Measurements from ENCODE around the gene SLA2. TPM values are rescaled to one million over a fixed set of nuclear protein-coding genes. Genes with fewer than 3 reads are reported as not detected.

Gene SLA2
- polyA plus RNA-seq, 2 of the 4 experiments (the other 2 are of a cell fraction) = 0.06 TPM; not detected in 1

DNA sequence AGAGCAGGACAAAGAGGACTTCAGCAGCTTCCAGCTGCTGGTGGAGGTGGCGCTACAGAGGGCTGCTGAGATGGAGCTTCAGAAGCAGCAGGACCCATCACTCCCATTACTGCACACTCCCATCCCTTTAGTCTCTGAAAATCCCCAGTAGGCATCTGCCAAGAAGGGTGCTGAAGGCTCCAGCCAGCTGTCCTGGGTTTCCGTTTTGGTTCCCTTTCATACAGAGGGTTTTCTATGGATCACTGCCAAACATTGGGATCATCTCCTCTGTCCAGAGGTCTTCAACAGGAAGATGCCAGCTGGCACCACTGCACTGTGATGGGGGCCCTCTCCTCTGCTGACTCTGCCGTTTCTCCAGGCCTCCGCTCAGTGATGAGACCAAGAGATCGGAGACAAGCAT, 54.7 kb downstream of the SLA2 start:
- ATAC-seq = no peak
- ChIA-PET POLR2A (no interaction called here), CTCF (interaction anchor here (0.6 to 9.0 kb wide), 3 partner anchors 14 to 172 kb away, joined by 3 to 54 read pairs (median 7); partner anchors contain the start of gene RAB5IF)
- FAIRE-seq = no peak
- H3K4me3 ChIP-seq = no peak overlapping the region
- WGBS (ENCODE audit: missing lambda C conversion rate) = 98% methylated on average over 5 of the region's 5 CpGs
- no peak overlapping the region for H3K27ac ChIP-seq
- H3K4me1 ChIP-seq = no peaks in the 10 kb centered on the region
- DNase-seq (ENCODE audit: low read depth in 1 of 2, low spot score in 1 of 2) = no peak
- no peak overlapping the region for H3K4me2 ChIP-seq
- no peaks in the 10 kb centered on the region for H3K9me3 ChIP-seq
- TF ChIP-seq CHD2 (IDR thresholded peaks at IDR 0.05; ENCODE audit: low read length, partially characterized antibody) (no peak), REST (IDR thresholded peaks at IDR 0.05) (no peak), JUNB (IDR thresholded peaks at IDR 0.05) (no peak), TFCP2L1 (CRISPR knock-in tag; IDR thresholded peaks at IDR 0.05) (no peak), E2F6 (IDR thresholded peaks at IDR 0.05; ENCODE audit: borderline replicate concordance, low read depth) (no peak), HOXA7 (CRISPR knock-in tag; IDR thresholded peaks at IDR 0.05) (no peak), BCL3 (IDR thresholded peaks at IDR 0.05) (no peak), NR3C1 (IDR thresholded peaks at IDR 0.05) (no peak), GATA3 (IDR thresholded peaks at IDR 0.05; ENCODE audit: borderline replicate concordance) (no peak), MAFK (IDR thresholded peaks at IDR 0.05; ENCODE audit: partially characterized antibody) (no peak), NPAS2 (CRISPR knock-in tag; IDR thresholded peaks at IDR 0.05; ENCODE audit: borderline replicate concordance) (no peak), ZC3H11A (IDR thresholded peaks at IDR 0.05) (no peak), TP53 (CRISPR knock-in tag; IDR thresholded peaks at IDR 0.05) (no peak), ESRRA (IDR thresholded peaks at IDR 0.05; ENCODE audit: borderline replicate concordance, low read length) (no peak), USF2 (IDR thresholded peaks at IDR 0.05) (no peak), CBX8 (IDR thresholded peaks at IDR 0.05) (no peak), EP300 (IDR thresholded peaks at IDR 0.05) (no peak), HDAC2 (IDR thresholded peaks at IDR 0.05) (no peak), FOSL2 (IDR thresholded peaks at IDR 0.05) (no peak), FOSL2 (CRISPR knock-in tag; IDR thresholded peaks at IDR 0.05) (no peak)
- TF ChIP-seq, protein P1, sequence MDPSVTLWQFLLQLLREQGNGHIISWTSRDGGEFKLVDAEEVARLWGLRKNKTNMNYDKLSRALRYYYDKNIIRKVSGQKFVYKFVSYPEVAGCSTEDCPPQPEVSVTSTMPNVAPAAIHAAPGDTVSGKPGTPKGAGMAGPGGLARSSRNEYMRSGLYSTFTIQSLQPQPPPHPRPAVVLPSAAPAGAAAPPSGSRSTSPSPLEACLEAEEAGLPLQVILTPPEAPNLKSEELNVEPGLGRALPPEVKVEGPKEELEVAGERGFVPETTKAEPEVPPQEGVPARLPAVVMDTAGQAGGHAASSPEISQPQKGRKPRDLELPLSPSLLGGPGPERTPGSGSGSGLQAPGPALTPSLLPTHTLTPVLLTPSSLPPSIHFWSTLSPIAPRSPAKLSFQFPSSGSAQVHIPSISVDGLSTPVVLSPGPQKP (IDR thresholded peaks at IDR 0.05; ENCODE audit: low read depth, low read length) = no peak
